Measurements from ENCODE around the gene TNNC2.

GRCh38 chr20:45827712-45828111, 600 bp upstream of the TNNC2 start:
- TF ChIP-seq POLR2AphosphoS5 (IDR thresholded peaks at IDR 0.05) (no peak), POLR2A (IDR thresholded peaks at IDR 0.05) (no peak)
